PFSK-1 (cell line): Measurements from ENCODE around the gene NF2.

Experiments used
- FOXP2 ChIP-seq: optimal IDR thresholded peaks from 2 replicates; pipeline ENCODE3; 2011; ENCODE audit warnings: borderline replicate concordance, control low read depth, inconsistent platforms; ENCODE audit not compliant: insufficient read depth; ENCODE audit errors: extremely low read length, extremely low read depth
- POLR2AphosphoS5 ChIP-seq: IDR thresholded peaks from 2 replicates; pipeline ENCODE4 v1.6.1; 2012; ENCODE audit warnings: low read depth, mild to moderate bottlenecking, control low read depth, low read length, moderate library complexity
- SIN3A ChIP-seq: IDR thresholded peaks from 2 replicates; pipeline ENCODE4 v1.6.1; 2012; ENCODE audit warnings: mild to moderate bottlenecking, low read length, moderate library complexity, borderline replicate concordance; ENCODE audit not compliant: insufficient read depth
- TAF1 ChIP-seq: IDR thresholded peaks from 2 replicates; pipeline ENCODE4 v1.6.1; 2012; ENCODE audit warnings: low read length, control low read depth, borderline replicate concordance; ENCODE audit not compliant: insufficient read depth
- TF ChIP-seq, protein P1 (sequence below), 2 experiments: IDR thresholded peaks; 2 replicates each; pipeline versions ENCODE4 v1.6.1 to v1.8.0; 2011 to 2012; ENCODE audit warnings: low read depth in 2 of 2, low read length in 2 of 2, control low read depth in 1 of 2, inconsistent platforms in 1 of 2, mild to moderate bottlenecking in 1 of 2, moderate library complexity in 1 of 2; ENCODE audit not compliant: insufficient read depth in 1 of 2

NF2 gene

DNA sequence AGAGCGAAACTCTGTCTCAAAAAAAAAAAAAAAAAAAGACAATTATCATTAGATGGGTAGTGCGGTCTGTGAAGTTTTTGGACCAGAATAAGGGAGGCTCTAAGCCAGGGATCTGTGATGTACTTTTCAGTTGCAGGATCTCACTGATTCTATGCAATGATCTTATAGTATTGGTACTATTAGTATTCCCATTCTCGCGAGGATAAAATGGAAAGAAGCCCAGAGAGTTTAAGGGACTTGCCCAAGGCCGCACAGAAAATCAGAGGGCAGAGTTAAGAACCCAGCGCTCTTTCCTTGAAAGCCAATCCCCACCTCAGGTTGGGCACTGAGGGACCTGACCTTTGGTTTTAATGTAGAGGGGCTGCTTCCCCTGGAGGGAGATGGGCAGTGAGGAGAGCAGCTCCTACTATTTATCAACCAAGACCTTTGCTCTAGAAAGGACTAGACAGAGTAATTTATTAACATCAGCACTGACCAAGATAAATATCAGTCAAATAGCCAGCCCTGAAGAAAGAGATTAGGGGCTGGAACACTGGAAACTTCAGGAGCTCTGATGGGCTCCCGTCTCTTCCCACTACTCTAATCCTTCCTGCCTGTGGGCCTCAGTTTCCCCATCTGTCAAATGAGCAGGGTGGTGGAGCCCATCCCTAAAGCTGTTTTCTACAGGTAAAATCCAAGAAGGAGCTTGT, 28.5 kb upstream of the NF2 start:
- TF ChIP-seq FOXP2, result no peak
- TF ChIP-seq SIN3A, result no peak
- TF ChIP-seq TAF1, result no peak
- no peak for TF ChIP-seq POLR2AphosphoS5

DNA sequence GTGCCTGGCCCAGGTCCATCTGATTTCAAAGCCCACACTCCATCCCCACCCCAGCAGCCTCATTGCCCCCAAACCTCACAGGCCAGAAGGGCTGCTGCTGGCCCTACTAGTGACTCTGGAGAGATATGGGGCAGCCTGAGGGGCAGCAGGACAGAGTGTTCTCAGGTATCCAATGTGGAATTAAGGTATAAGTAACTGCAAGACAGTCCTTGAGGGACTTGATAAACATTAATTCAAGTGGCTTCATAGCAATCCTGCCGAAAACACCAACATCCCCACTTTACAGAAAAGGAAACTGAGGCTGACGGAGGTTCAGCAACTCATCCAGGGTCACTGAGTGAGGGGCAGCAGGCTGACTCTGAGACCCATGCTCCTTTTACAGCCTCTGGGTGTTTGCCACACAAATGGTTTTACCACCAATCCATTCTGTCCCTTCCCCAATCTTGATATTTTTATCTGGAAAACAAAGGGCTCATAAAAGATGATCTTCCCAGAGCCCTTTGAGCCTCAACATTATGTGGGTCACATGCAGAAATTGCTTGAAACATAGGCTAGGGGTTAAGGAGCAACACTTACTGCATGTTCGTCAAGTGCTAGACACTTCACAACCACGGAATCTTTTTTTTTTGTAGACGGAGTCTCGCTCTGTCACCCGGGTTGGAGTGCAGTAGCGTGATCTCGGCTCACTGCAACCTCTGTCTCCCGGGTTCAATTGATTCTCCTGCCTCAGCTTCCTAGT, 24.8 kb upstream of the NF2 start:
- TF ChIP-seq, protein P1, sequence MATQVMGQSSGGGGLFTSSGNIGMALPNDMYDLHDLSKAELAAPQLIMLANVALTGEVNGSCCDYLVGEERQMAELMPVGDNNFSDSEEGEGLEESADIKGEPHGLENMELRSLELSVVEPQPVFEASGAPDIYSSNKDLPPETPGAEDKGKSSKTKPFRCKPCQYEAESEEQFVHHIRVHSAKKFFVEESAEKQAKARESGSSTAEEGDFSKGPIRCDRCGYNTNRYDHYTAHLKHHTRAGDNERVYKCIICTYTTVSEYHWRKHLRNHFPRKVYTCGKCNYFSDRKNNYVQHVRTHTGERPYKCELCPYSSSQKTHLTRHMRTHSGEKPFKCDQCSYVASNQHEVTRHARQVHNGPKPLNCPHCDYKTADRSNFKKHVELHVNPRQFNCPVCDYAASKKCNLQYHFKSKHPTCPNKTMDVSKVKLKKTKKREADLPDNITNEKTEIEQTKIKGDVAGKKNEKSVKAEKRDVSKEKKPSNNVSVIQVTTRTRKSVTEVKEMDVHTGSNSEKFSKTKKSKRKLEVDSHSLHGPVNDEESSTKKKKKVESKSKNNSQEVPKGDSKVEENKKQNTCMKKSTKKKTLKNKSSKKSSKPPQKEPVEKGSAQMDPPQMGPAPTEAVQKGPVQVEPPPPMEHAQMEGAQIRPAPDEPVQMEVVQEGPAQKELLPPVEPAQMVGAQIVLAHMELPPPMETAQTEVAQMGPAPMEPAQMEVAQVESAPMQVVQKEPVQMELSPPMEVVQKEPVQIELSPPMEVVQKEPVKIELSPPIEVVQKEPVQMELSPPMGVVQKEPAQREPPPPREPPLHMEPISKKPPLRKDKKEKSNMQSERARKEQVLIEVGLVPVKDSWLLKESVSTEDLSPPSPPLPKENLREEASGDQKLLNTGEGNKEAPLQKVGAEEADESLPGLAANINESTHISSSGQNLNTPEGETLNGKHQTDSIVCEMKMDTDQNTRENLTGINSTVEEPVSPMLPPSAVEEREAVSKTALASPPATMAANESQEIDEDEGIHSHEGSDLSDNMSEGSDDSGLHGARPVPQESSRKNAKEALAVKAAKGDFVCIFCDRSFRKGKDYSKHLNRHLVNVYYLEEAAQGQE (IDR thresholded peaks at IDR 0.05; ENCODE audit: insufficient read depth in 1 of 2, low read depth in 2 of 2, low read length in 2 of 2), result no peak
- TF ChIP-seq POLR2AphosphoS5 (no peak), SIN3A (no peak), TAF1 (no peak), FOXP2 (no peak)

DNA sequence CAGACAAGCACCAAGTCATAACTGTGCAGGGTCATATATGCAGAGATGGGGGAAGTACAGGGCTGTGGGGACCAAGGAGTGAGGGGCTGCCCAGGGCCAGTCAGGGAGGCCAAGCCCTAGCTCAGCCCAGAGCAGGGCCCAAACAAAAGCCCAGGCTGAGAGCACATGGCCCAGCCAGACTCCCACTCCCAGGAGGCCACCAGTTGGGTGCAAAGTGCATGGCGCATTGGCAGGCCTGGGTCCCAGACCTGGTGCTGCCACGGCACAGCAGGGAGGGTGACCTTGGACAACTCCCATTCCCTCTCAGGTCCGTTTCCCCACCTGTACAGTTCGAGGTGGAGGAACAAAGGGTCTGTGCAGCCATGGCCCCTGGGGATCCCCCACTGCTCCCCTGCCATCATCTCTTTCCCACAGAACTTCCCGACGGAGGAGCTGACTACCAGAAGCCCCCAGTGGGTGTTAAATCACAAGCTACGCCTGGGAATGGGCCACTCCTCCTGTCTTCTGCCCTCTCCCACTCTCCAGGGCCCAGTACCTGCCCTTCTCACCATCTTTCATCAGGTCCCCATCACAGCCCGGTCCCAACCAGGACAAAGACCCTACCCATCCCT, 23.1 kb upstream of the NF2 start:
- no peak for TF ChIP-seq FOXP2
- TF ChIP-seq, protein P1 (IDR thresholded peaks at IDR 0.05; ENCODE audit: insufficient read depth in 1 of 2, low read depth in 2 of 2, low read length in 2 of 2), result no peak
- TF ChIP-seq SIN3A, result no peak
- no peak for TF ChIP-seq TAF1
- TF ChIP-seq POLR2AphosphoS5, result no peak

DNA sequence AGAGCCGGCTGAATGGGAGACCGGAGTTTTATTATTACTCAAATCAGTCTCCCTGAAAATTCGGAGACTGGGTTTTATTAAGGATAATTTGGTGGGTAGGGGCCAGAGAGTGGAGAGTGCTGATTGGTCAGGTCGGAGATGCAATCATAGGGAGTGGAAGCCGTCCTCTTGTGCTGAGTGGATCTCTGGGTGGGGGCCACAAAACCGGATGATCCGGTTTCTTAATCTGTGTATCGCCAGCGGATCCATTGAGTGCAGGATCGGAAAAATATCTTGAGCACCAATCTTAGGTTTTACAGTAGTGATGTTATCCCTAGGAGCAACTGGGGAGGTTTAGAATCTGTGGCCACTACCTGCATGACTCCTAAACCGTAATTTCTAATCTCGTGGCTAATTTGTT, 21.6 kb upstream of the NF2 start:
- TF ChIP-seq POLR2AphosphoS5, result no peak
- TF ChIP-seq TAF1, result no peak
- no peak for TF ChIP-seq SIN3A
- TF ChIP-seq, protein P1 (IDR thresholded peaks at IDR 0.05; ENCODE audit: insufficient read depth in 1 of 2, low read depth in 2 of 2, low read length in 2 of 2), result no peak
- TF ChIP-seq FOXP2, result no peak

DNA sequence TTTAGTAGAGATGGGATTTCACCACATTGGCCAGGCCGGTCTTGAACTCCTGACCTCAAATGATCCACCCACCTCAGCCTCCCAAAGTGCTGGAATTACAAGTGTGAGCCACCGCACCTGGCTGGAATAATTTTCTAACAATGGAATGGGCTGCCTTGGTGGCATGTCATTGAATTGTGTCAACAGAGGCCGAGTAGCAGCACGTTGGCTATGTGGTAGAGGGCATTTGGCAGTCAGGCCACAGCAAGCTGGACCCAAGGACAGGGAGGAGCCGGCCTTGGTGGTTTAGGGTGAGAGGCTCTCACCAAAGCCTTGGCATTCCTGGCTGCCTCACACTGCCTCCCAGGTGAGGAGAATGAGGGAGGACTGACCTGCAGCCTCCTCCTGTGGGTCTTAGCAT, 18.5 kb upstream of the NF2 start:
- TF ChIP-seq POLR2AphosphoS5 (no peak), SIN3A (no peak), TAF1 (no peak), FOXP2 (no peak)
- TF ChIP-seq, protein P1 (IDR thresholded peaks at IDR 0.05; ENCODE audit: insufficient read depth in 1 of 2, low read depth in 2 of 2, low read length in 2 of 2), result no peak
